CD4-positive, alpha-beta memory T cell (primary cell): ENCODE measurements around the gene ARID5B. TPM values are rescaled to one million over a fixed set of nuclear protein-coding genes. Genes with fewer than 3 reads are reported as not detected.

Experiments used
- CTCF ChIA-PET: fragments of 350-600 bp; sonication (Branson Sonifier 250); formaldehyde crosslinking; loops from one replicate; lab custom pipeline; 2021; ENCODE audit warnings: inconsistent platforms; ENCODE audit not compliant: partially characterized antibody; lab: Charles Lee
- POLR2A ChIA-PET: fragments of 350-600 bp; sonication (Branson Sonifier 250); formaldehyde crosslinking; loops from one replicate; lab custom pipeline; 2021; ENCODE audit not compliant: partially characterized antibody; lab: Charles Lee
- DNase-seq, 5 donors: peaks; one replicate each; pipeline versions ENCODE4 v3.0.0 to v3.0.0-alpha.2; 2020 to 2022; ENCODE audit warnings: mixed read lengths in 1 of 5
- H3K27ac ChIP-seq: one replicate; pipeline ENCODE4 v1.7.0; 2013; ENCODE audit warnings: low read depth, low read length
- H3K27me3 ChIP-seq: 2 replicates; pipeline ENCODE4 v1.7.0; 2013; ENCODE audit warnings: mild to moderate bottlenecking, low read length, moderate library complexity; ENCODE audit not compliant: insufficient read depth
- H3K36me3 ChIP-seq: 2 replicates; pipeline ENCODE4 v1.7.0; 2013; ENCODE audit warnings: mild to moderate bottlenecking, low read length, moderate library complexity; ENCODE audit not compliant: insufficient read depth
- H3K4me1 ChIP-seq: 2 replicates; pipeline ENCODE4 v1.7.0; 2013; ENCODE audit warnings: mild to moderate bottlenecking, low read length, moderate library complexity; ENCODE audit not compliant: insufficient read depth
- H3K4me3 ChIP-seq, 2 donors: one replicate each; pipeline ENCODE4 v1.7.0; 2013; ENCODE audit warnings: low read length in 2 of 2, mild to moderate bottlenecking in 1 of 2
- H3K9me3 ChIP-seq, 2 donors: one replicate each; pipeline ENCODE4 v1.7.0; 2013; ENCODE audit warnings: low read length in 2 of 2, control low read depth in 1 of 2; ENCODE audit not compliant: control insufficient read depth in 1 of 2
- H3K27ac Mint-ChIP-seq, 7 donors: one replicate each; pipeline ENCODE4 v1.8.0; 2020 to 2021; ENCODE audit warnings: mixed read lengths in 7 of 7, mild to moderate bottlenecking in 6 of 7, inconsistent platforms in 3 of 7, moderate library complexity in 3 of 7
- H3K27me3 Mint-ChIP-seq, 2 donors: one replicate each; pipeline ENCODE4 v1.8.0; 2020 to 2021; ENCODE audit warnings: mixed read lengths in 2 of 2
- H3K36me3 Mint-ChIP-seq, 2 donors: one replicate each; pipeline ENCODE4 v1.8.0; 2020 to 2021; ENCODE audit warnings: mixed read lengths in 2 of 2, inconsistent platforms in 1 of 2, mild to moderate bottlenecking in 1 of 2
- H3K4me1 Mint-ChIP-seq, 4 donors: one replicate each; pipeline ENCODE4 v1.8.0; 2020 to 2021; ENCODE audit warnings: mixed read lengths in 4 of 4, mild to moderate bottlenecking in 1 of 4
- H3K4me3 Mint-ChIP-seq, 8 donors: one replicate each; pipeline ENCODE4 v1.8.0; 2020 to 2021; ENCODE audit warnings: mixed read lengths in 8 of 8, mild to moderate bottlenecking in 7 of 8, moderate library complexity in 6 of 8, inconsistent platforms in 3 of 8
- H3K9me3 Mint-ChIP-seq, 8 donors: one replicate each; pipeline ENCODE4 v1.8.0; 2020 to 2021; ENCODE audit warnings: mixed read lengths in 8 of 8, mild to moderate bottlenecking in 5 of 8, inconsistent platforms in 3 of 8, moderate library complexity in 1 of 8
- intact Hi-C: fragments of 100-400 bp; cut with micrococcal nuclease; formaldehyde crosslinking; loops from one replicate; pipeline ENCODE4 v1.15.1; 2023
- polyA plus RNA-seq, 2 donors: library from polyadenylated mRNA; unstranded; fragments of 300-500 nt; fragmentation: Illumina TruSeq; gene quantifications; one replicate each; pipeline ENCODE4 v1.2.3, GENCODE V29; 2021
- total RNA-seq, 2 experiments: library from RNA; stranded (reverse); gene quantifications; one replicate each; pipeline ENCODE4 v1.2.3, GENCODE V29; 2021

The ARID5B gene
- total and polyA plus RNA-seq, 4 experiments from 2014 or later: 30.9 to 49.6 (median 41.9) TPM

GRCh38 chr10:61942604-61943461 lies 41.3 kb downstream of the ARID5B start:
- H3K27ac Mint-ChIP-seq: peak overlapping the region; percentile 89 to 98 (median 95)
- POLR2A ChIA-PET: interaction anchor here (0.7 to 10.5 kb wide), 14 partner anchors 9 to 290 kb away, joined by 3 to 175 read pairs (median 5); partner anchors contain the start of gene ARID5B
- peak overlapping the region; percentile 19 to 25 for H3K4me3 ChIP-seq
- H3K9me3 ChIP-seq: no peaks in the 10 kb centered on the region
- intact Hi-C loops: loop anchor here (1.0 to 2.0 kb wide), 6 partner anchors 9 to 861 kb away; partner anchors contain the start of gene ADO
- H3K4me1 Mint-ChIP-seq: peaks cover 45 to 71% (median 58%) of the 10 kb centered on the region in 4 donors
- peak overlapping the region; percentile 72 to 91 (median 84) for H3K4me3 Mint-ChIP-seq
- no peaks in the 10 kb centered on the region for H3K27me3 ChIP-seq
- H3K36me3 Mint-ChIP-seq: peaks cover 22 to 33% of the 10 kb centered on the region in 2 donors
- H3K36me3 ChIP-seq: no peaks in the 10 kb centered on the region
- peak overlapping the region; percentile 56 for H3K27ac ChIP-seq
- peaks cover 75% of the 10 kb centered on the region for H3K4me1 ChIP-seq
- no peaks in the 10 kb centered on the region for H3K27me3 Mint-ChIP-seq
- no peaks in the 10 kb centered on the region for H3K9me3 Mint-ChIP-seq
- DNase-seq: peak in 3 of 5 donors; percentile 19 to 41 (median 32)
- CTCF ChIA-PET: interaction anchor here (0.6 to 10.1 kb wide), 7 partner anchors 9 to 302 kb away, joined by 3 to 115 read pairs (median 3); partner anchors contain the start of gene ARID5B

- CTCF ChIA-PET: interaction anchor here (0.6 to 10.1 kb wide), 8 partner anchors 8 to 301 kb away, joined by 3 to 115 read pairs (median 3); partner anchors contain the start of gene ARID5B
- H3K27ac Mint-ChIP-seq: peak overlapping the region; percentile 89 to 98 (median 95)
- H3K36me3 ChIP-seq: no peaks in the 10 kb centered on the region
Observed at GRCh38 chr10:61943674-61944378, 42.3 kb downstream of the ARID5B start.

GRCh38 chr10:61944410-61945147 lies 43.1 kb downstream of the ARID5B start:
- intact Hi-C loops: no loop called here
- ChIA-PET CTCF (interaction anchor here (1.3 to 10.1 kb wide), 4 partner anchors 11 to 95 kb away, joined by 3 to 115 read pairs (median 12); partner anchors contain the start of gene ARID5B), POLR2A (interaction anchor here (0.8 to 10.5 kb wide), 11 partner anchors 9 to 93 kb away, joined by 3 to 175 read pairs (median 4); partner anchors contain the start of gene ARID5B)
- Mint-ChIP-seq H3K27me3 (no peaks in the 10 kb centered on the region), H3K9me3 (no peaks in the 10 kb centered on the region), H3K36me3 (peaks cover 34 to 43% of the 10 kb centered on the region in 2 donors), H3K4me1 (peaks cover 28 to 54% (median 41%) of the 10 kb centered on the region in 4 donors), H3K4me3 (peak overlapping the region in 2 of 8 donors; percentile 17 to 34), H3K27ac (peak overlapping the region; percentile 24 to 89 (median 66))
- H3K36me3 ChIP-seq: no peaks in the 10 kb centered on the region
- no peak overlapping the region for H3K27ac ChIP-seq
- H3K4me1 ChIP-seq: peaks cover 57% of the 10 kb centered on the region
- H3K4me3 ChIP-seq: no peak overlapping the region
- DNase-seq: no peak
- no peaks in the 10 kb centered on the region for H3K27me3 ChIP-seq
- no peaks in the 10 kb centered on the region for H3K9me3 ChIP-seq

More at GRCh38 chr10:61943674-61944378, 42.3 kb downstream of the ARID5B start:
- no peaks in the 10 kb centered on the region for H3K9me3 Mint-ChIP-seq
- POLR2A ChIA-PET: interaction anchor here (0.7 to 10.5 kb wide), 12 partner anchors 10 to 289 kb away, joined by 3 to 175 read pairs (median 6); partner anchors contain the start of gene ARID5B
- no peaks in the 10 kb centered on the region for H3K27me3 ChIP-seq
- H3K27ac ChIP-seq: peak overlapping the region; percentile 56
- DNase-seq: peak in 4 of 5 donors; percentile 56 to 68 (median 60)
- H3K4me1 ChIP-seq: peaks cover 65% of the 10 kb centered on the region
- intact Hi-C loops: loop anchor here (1.0 to 2.0 kb wide), 5 partner anchors 42 to 860 kb away; partner anchors contain the start of gene ADO
- H3K9me3 ChIP-seq: no peaks in the 10 kb centered on the region
- peaks cover 26 to 40% of the 10 kb centered on the region in 2 donors for H3K36me3 Mint-ChIP-seq
- peaks cover 35 to 61% (median 48%) of the 10 kb centered on the region in 4 donors for H3K4me1 Mint-ChIP-seq
- H3K4me3 ChIP-seq: peak overlapping the region in 1 of 2 donors; percentile 25
- H3K27me3 Mint-ChIP-seq: no peaks in the 10 kb centered on the region
- peak overlapping the region; percentile 72 to 91 (median 84) for H3K4me3 Mint-ChIP-seq

GRCh38 chr10:61949687-61950086 lies 48.2 kb downstream of the ARID5B start:
- no peaks in the 10 kb centered on the region for H3K27me3 Mint-ChIP-seq
- H3K4me3 Mint-ChIP-seq: no peak overlapping the region
- H3K9me3 ChIP-seq: no peaks in the 10 kb centered on the region
- H3K36me3 Mint-ChIP-seq: peaks cover 46 to 52% of the 10 kb centered on the region in 2 donors
- no peak overlapping the region for H3K27ac ChIP-seq
- H3K9me3 Mint-ChIP-seq: no peaks in the 10 kb centered on the region
- H3K4me1 ChIP-seq: peaks cover 17% of the 10 kb centered on the region
- intact Hi-C loops: no loop called here
- H3K36me3 ChIP-seq: no peaks in the 10 kb centered on the region
- peaks cover 16 to 26% (median 20%) of the 10 kb centered on the region in 4 donors for H3K4me1 Mint-ChIP-seq
- CTCF ChIA-PET: interaction anchor here (1.2 to 1.9 kb wide), 4 partner anchors 17 to 87 kb away, joined by 3 to 8 read pairs (median 6); no protein-coding TSS in a partner anchor
- H3K27ac Mint-ChIP-seq: peak overlapping the region in 1 of 7 donors; percentile 31
- POLR2A ChIA-PET: interaction anchor here (0.7 to 1.5 kb wide), 4 partner anchors 9 to 47 kb away, joined by 3 to 5 read pairs (median 3); no protein-coding TSS in a partner anchor
- H3K27me3 ChIP-seq: no peaks in the 10 kb centered on the region
- no peak for DNase-seq
- no peak overlapping the region for H3K4me3 ChIP-seq

GRCh38 chr10:61950449-61951143 lies 49.1 kb downstream of the ARID5B start:
- Mint-ChIP-seq H3K36me3 (peaks cover 43 to 49% of the 10 kb centered on the region in 2 donors), H3K4me3 (no peak overlapping the region), H3K4me1 (peaks cover 13 to 23% (median 21%) of the 10 kb centered on the region in 4 donors), H3K27me3 (no peaks in the 10 kb centered on the region), H3K27ac (peak overlapping the region in 1 of 7 donors; percentile 42), H3K9me3 (no peaks in the 10 kb centered on the region)
- no peaks in the 10 kb centered on the region for H3K36me3 ChIP-seq
- CTCF ChIA-PET: interaction anchor here (1.8 kb wide), 1 partner anchor 47 kb away, joined by 5 read pairs; no protein-coding TSS in a partner anchor
- H3K4me3 ChIP-seq: no peak overlapping the region
- intact Hi-C loops: no loop called here
- H3K4me1 ChIP-seq: peaks cover 8% of the 10 kb centered on the region
- no peak overlapping the region for H3K27ac ChIP-seq
- no peaks in the 10 kb centered on the region for H3K9me3 ChIP-seq
- POLR2A ChIA-PET: interaction anchor here (0.9 to 1.5 kb wide), 3 partner anchors 8 to 47 kb away, joined by 3 read pairs; no protein-coding TSS in a partner anchor
- DNase-seq: no peak
- no peaks in the 10 kb centered on the region for H3K27me3 ChIP-seq
